Activated T-cell treated with anti-CD3 and anti-CD28 coated beads, Interleukin-2, amount 50 U/mL, for 4 hours (primary cell): ENCODE data around the gene NIFK. TPM values are rescaled to one million over a fixed set of nuclear protein-coding genes. Genes with fewer than 3 reads are reported as not detected.
"Not testable (repeated sequence)": the region's sequence is repeated elsewhere in the genome, so short reads cannot be mapped to it uniquely, and the experiment has no call there.

Experiments used
- ATAC-seq, 2 donors: fragments of 200-7000 bp; cut with Tn5 transposase; one replicate each; pipeline ENCODE4 v1.10.0; 2021
- DNase-seq: peaks from one replicate; pipeline ENCODE4 v3.0.0-alpha.2; 2020
- H3K27me3 Mint-ChIP-seq: one replicate; pipeline ENCODE4 v1.8.0; 2021; ENCODE audit warnings: low read depth, mixed read lengths
- H3K36me3 Mint-ChIP-seq: one replicate; pipeline ENCODE4 v1.8.0; 2022; ENCODE audit warnings: mixed read lengths; ENCODE audit not compliant: insufficient read depth
- H3K4me1 Mint-ChIP-seq: one replicate; pipeline ENCODE4 v1.8.0; 2021; ENCODE audit warnings: low read depth, mixed read lengths
- H3K4me3 Mint-ChIP-seq: one replicate; pipeline ENCODE4 v1.8.0; 2021; ENCODE audit warnings: mild to moderate bottlenecking, moderate library complexity, mixed read lengths
- H3K9me3 Mint-ChIP-seq: one replicate; pipeline ENCODE4 v1.8.0; 2021; ENCODE audit warnings: mixed read lengths
- total RNA-seq, 3 donors: library from RNA; stranded (reverse); gene quantifications; one replicate each; pipeline ENCODE4 v1.2.1, GENCODE V29; 2021

Gene NIFK
- total RNA-seq, 3 donors from 2014 or later, result 198 to 247 (median 209) TPM

- Mint-ChIP-seq H3K4me3 (peak overlapping the region; percentile 91), H3K4me1 (peaks cover 25% of the 10 kb centered on the region), H3K27me3 (no peaks in the 10 kb centered on the region), H3K36me3 (peaks cover 1% of the 10 kb centered on the region), H3K9me3 (no peaks in the 10 kb centered on the region)
- ATAC-seq (no peak), DNase-seq (no peak)
These were observed 18.2 kb upstream of the NIFK start for GRCh38 chr2:121754851-121755236.

GRCh38 chr2:121748202-121748601, 11.5 kb upstream of the NIFK start:
- H3K36me3 Mint-ChIP-seq, result no peaks in the 10 kb centered on the region
- no peaks in the 10 kb centered on the region for H3K27me3 Mint-ChIP-seq

GRCh38 chr2:121746071-121746578, 9.4 kb upstream of the NIFK start:
- ATAC-seq, result peak; percentile 77 to 81
- no peak for DNase-seq
- H3K4me1 Mint-ChIP-seq, result peaks cover 5% of the 10 kb centered on the region
- H3K4me3 Mint-ChIP-seq, result no peak overlapping the region
- no peaks in the 10 kb centered on the region for H3K36me3 Mint-ChIP-seq
- no peaks in the 10 kb centered on the region for H3K27me3 Mint-ChIP-seq
- H3K9me3 Mint-ChIP-seq, result no peaks in the 10 kb centered on the region

More at GRCh38 chr2:121748202-121748601, 11.5 kb upstream of the NIFK start:
- no peak for DNase-seq
- no peak for ATAC-seq
- H3K4me1 Mint-ChIP-seq, result peaks cover 5% of the 10 kb centered on the region
- no peak overlapping the region for H3K4me3 Mint-ChIP-seq
- no peaks in the 10 kb centered on the region for H3K9me3 Mint-ChIP-seq

- Mint-ChIP-seq H3K4me3 (no peak overlapping the region), H3K9me3 (no peaks in the 10 kb centered on the region), H3K4me1 (peaks cover 19% of the 10 kb centered on the region), H3K36me3 (no peaks in the 10 kb centered on the region), H3K27me3 (no peaks in the 10 kb centered on the region)
- DNase-seq (no peak), ATAC-seq (no peak)
These were observed 4.8 kb upstream of the NIFK start for GRCh38 chr2:121741450-121741849.

GRCh38 chr2:121740973-121741372, 4.3 kb upstream of the NIFK start:
- Mint-ChIP-seq H3K4me1 (peaks cover 16% of the 10 kb centered on the region), H3K9me3 (no peaks in the 10 kb centered on the region), H3K4me3 (no peak overlapping the region), H3K36me3 (no peaks in the 10 kb centered on the region), H3K27me3 (no peaks in the 10 kb centered on the region)
- no peak for DNase-seq
- ATAC-seq, result no peak

GRCh38 chr2:121736140-121736461, 574 bp downstream of the NIFK start:
- H3K36me3 Mint-ChIP-seq, result peaks cover 25% of the 10 kb centered on the region
- peak overlapping the region; percentile 97 for H3K4me3 Mint-ChIP-seq
- H3K4me1 Mint-ChIP-seq, result peaks cover 44% of the 10 kb centered on the region
- H3K9me3 Mint-ChIP-seq, result no peaks in the 10 kb centered on the region
- H3K27me3 Mint-ChIP-seq, result no peaks in the 10 kb centered on the region
- ATAC-seq (no peak), DNase-seq (no peak)

- peaks cover 48% of the 10 kb centered on the region for H3K4me1 Mint-ChIP-seq
- no peaks in the 10 kb centered on the region for H3K9me3 Mint-ChIP-seq
- DNase-seq (no peak), ATAC-seq (no peak)
- peaks cover 30% of the 10 kb centered on the region for H3K36me3 Mint-ChIP-seq
- H3K4me3 Mint-ChIP-seq, result peak overlapping the region; percentile 97
- no peaks in the 10 kb centered on the region for H3K27me3 Mint-ChIP-seq
These were observed 1.1 kb downstream of the NIFK start for GRCh38 chr2:121735518-121736074.

- H3K27me3 Mint-ChIP-seq, H3K9me3 Mint-ChIP-seq, ATAC-seq, DNase-seq: not testable (repeated sequence)
- H3K4me1 Mint-ChIP-seq, result peaks cover 47% of the 10 kb centered on the region
- peaks cover 34% of the 10 kb centered on the region for H3K36me3 Mint-ChIP-seq
- peak overlapping the region; percentile 97 for H3K4me3 Mint-ChIP-seq
These were observed 2.1 kb downstream of the NIFK start for GRCh38 chr2:121734544-121734943.

GRCh38 chr2:121731366-121731765, 5.3 kb downstream of the NIFK start:
- Mint-ChIP-seq H3K36me3 (peaks cover 48% of the 10 kb centered on the region), H3K4me1 (peaks cover 39% of the 10 kb centered on the region), H3K4me3 (no peak overlapping the region), H3K9me3 (no peaks in the 10 kb centered on the region), H3K27me3 (no peaks in the 10 kb centered on the region)
- ATAC-seq (no peak), DNase-seq (no peak)

- H3K4me3 Mint-ChIP-seq, result no peak overlapping the region
- peaks cover 41% of the 10 kb centered on the region for H3K36me3 Mint-ChIP-seq
- no peaks in the 10 kb centered on the region for H3K27me3 Mint-ChIP-seq
- H3K4me1 Mint-ChIP-seq, result peaks cover 27% of the 10 kb centered on the region
- ATAC-seq, result no peak
- DNase-seq, result no peak
- no peaks in the 10 kb centered on the region for H3K9me3 Mint-ChIP-seq
These were observed 8.7 kb downstream of the NIFK start for GRCh38 chr2:121727950-121728349.

GRCh38 chr2:121727332-121727731, 9.3 kb downstream of the NIFK start:
- Mint-ChIP-seq H3K27me3 (no peaks in the 10 kb centered on the region), H3K4me3 (no peak overlapping the region), H3K36me3 (peaks cover 39% of the 10 kb centered on the region), H3K4me1 (peaks cover 32% of the 10 kb centered on the region), H3K9me3 (no peaks in the 10 kb centered on the region)
- ATAC-seq, result no peak
- DNase-seq, result no peak

GRCh38 chr2:121723316-121723715, 13.4 kb downstream of the NIFK start:
- ATAC-seq (no peak), DNase-seq (no peak)
- no peaks in the 10 kb centered on the region for H3K27me3 Mint-ChIP-seq
- peaks cover 14% of the 10 kb centered on the region for H3K36me3 Mint-ChIP-seq
- no peaks in the 10 kb centered on the region for H3K9me3 Mint-ChIP-seq
- no peak overlapping the region for H3K4me3 Mint-ChIP-seq
- H3K4me1 Mint-ChIP-seq, result peaks cover 26% of the 10 kb centered on the region

GRCh38 chr2:121722479-121722878, 14.2 kb downstream of the NIFK start:
- DNase-seq (no peak), ATAC-seq (peak; percentile 85 to 91)
- Mint-ChIP-seq H3K4me1 (peaks cover 22% of the 10 kb centered on the region), H3K4me3 (peak overlapping the region; percentile 13), H3K36me3 (peaks cover 10% of the 10 kb centered on the region), H3K27me3 (no peaks in the 10 kb centered on the region), H3K9me3 (no peaks in the 10 kb centered on the region)

GRCh38 chr2:121721926-121722325, 14.7 kb downstream of the NIFK start:
- ATAC-seq, result peak; percentile 59 to 69
- Mint-ChIP-seq H3K27me3 (no peaks in the 10 kb centered on the region), H3K36me3 (peaks cover 6% of the 10 kb centered on the region), H3K4me3 (peak overlapping the region; percentile 13), H3K9me3 (no peaks in the 10 kb centered on the region), H3K4me1 (peaks cover 18% of the 10 kb centered on the region)
- DNase-seq, result no peak

- Mint-ChIP-seq H3K4me3 (no peak overlapping the region), H3K36me3 (no peaks in the 10 kb centered on the region), H3K9me3 (no peaks in the 10 kb centered on the region), H3K4me1 (peaks cover 11% of the 10 kb centered on the region), H3K27me3 (no peaks in the 10 kb centered on the region)
- ATAC-seq (no peak), DNase-seq (no peak)
These were observed 19.1 kb downstream of the NIFK start for GRCh38 chr2:121717529-121717928.
